CD8-positive, alpha-beta memory T cell (primary cell): ENCODE measurements around the gene GLCCI1. TPM values are rescaled to one million over a fixed set of nuclear protein-coding genes. Genes with fewer than 3 reads are reported as not detected.

Source experiments
- CTCF ChIA-PET: fragments of 350-600 bp; sonication (Branson Sonifier 250); formaldehyde crosslinking; loops from one replicate; lab custom pipeline; 2021; ENCODE audit warnings: antibody characterized with exemption; lab: Charles Lee
- POLR2A ChIA-PET: fragments of 350-600 bp; sonication (Branson Sonifier 250); formaldehyde crosslinking; loops from one replicate; lab custom pipeline; 2021; ENCODE audit warnings: antibody characterized with exemption; lab: Charles Lee
- DNase-seq, 5 donors: peaks; one replicate each; pipeline versions ENCODE4 v3.0.0 to v3.0.0-alpha.2; 2020 to 2022; ENCODE audit warnings: mixed read lengths in 1 of 5
- H3K27ac ChIP-seq: one replicate; pipeline ENCODE4 v1.7.0; 2013; ENCODE audit warnings: low read depth, mild to moderate bottlenecking, low read length, moderate library complexity
- H3K27me3 ChIP-seq: 2 replicates; pipeline ENCODE4 v1.7.0; 2013; ENCODE audit warnings: low read length, mild to moderate bottlenecking; ENCODE audit not compliant: insufficient read depth, poor library complexity, severe bottlenecking
- H3K36me3 ChIP-seq: 2 replicates; pipeline ENCODE4 v1.7.0; 2013; ENCODE audit warnings: mild to moderate bottlenecking, low read length, moderate library complexity; ENCODE audit not compliant: insufficient read depth
- H3K4me1 ChIP-seq: 2 replicates; pipeline ENCODE4 v1.7.0; 2013; ENCODE audit warnings: mild to moderate bottlenecking, low read length, moderate library complexity; ENCODE audit not compliant: insufficient read depth
- H3K4me3 ChIP-seq: 2 replicates; pipeline ENCODE4 v1.7.0; 2013; ENCODE audit warnings: mild to moderate bottlenecking, low read length
- H3K9me3 ChIP-seq: 2 replicates; pipeline ENCODE4 v1.7.0; 2013; ENCODE audit warnings: mild to moderate bottlenecking, low read length
- H3K27ac Mint-ChIP-seq, 8 donors: one replicate each; pipeline ENCODE4 v1.8.0; 2020 to 2021; ENCODE audit warnings: mixed read lengths in 8 of 8, mild to moderate bottlenecking in 6 of 8, inconsistent platforms in 3 of 8, moderate library complexity in 3 of 8
- H3K27me3 Mint-ChIP-seq, 2 donors: one replicate each; pipeline ENCODE4 v1.8.0; 2020 to 2021; ENCODE audit warnings: mixed read lengths in 2 of 2, mild to moderate bottlenecking in 1 of 2, moderate library complexity in 1 of 2
- H3K36me3 Mint-ChIP-seq, 3 donors: one replicate each; pipeline ENCODE4 v1.8.0; 2020 to 2021; ENCODE audit warnings: mixed read lengths in 3 of 3, inconsistent platforms in 1 of 3, mild to moderate bottlenecking in 1 of 3
- H3K4me1 Mint-ChIP-seq, 3 donors: one replicate each; pipeline ENCODE4 v1.8.0; 2020 to 2021; ENCODE audit warnings: mixed read lengths in 3 of 3, inconsistent platforms in 1 of 3, mild to moderate bottlenecking in 1 of 3
- H3K4me3 Mint-ChIP-seq, 7 donors: one replicate each; pipeline ENCODE4 v1.8.0; 2020 to 2021; ENCODE audit warnings: mixed read lengths in 7 of 7, mild to moderate bottlenecking in 6 of 7, moderate library complexity in 4 of 7, inconsistent platforms in 2 of 7
- H3K9me3 Mint-ChIP-seq, 5 donors: one replicate each; pipeline ENCODE4 v1.8.0; 2020 to 2022; ENCODE audit warnings: mixed read lengths in 5 of 5, mild to moderate bottlenecking in 3 of 5, moderate library complexity in 2 of 5, inconsistent platforms in 1 of 5
- polyA plus RNA-seq: library from polyadenylated mRNA; unstranded; fragments of 300-500 nt; fragmentation: Illumina TruSeq; gene quantifications from one replicate; pipeline ENCODE4 v1.2.3, GENCODE V29; 2021
- total RNA-seq, 2 experiments: library from RNA; stranded (reverse); gene quantifications; one replicate each; pipeline ENCODE4 v1.2.3, GENCODE V29; 2021

The GLCCI1 gene
- total and polyA plus RNA-seq, 3 experiments from 2014 or later, result 9.5 to 29.1 (median 12.9) TPM

DNA sequence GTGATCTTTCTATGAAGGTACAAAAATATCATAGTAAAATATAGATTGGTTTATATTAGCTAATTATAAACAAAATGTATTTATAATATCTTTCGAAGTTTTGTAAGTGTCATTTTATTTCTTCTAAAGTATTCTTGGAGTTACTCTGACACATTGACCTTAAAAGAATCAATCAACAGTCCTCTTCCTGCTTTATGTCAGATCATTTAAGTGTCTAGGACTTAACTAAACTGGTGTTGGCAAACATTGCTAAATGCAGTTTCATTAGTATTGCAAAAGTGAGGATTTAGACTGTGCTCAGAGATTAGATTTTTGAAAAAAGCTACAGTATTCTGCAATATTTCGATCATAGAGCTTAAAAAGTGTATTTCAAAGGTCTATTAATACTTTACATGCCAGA lies 10.3 kb downstream of the GLCCI1 start:
- H3K4me1 Mint-ChIP-seq, result peaks cover 73 to 97% (median 93%) of the 10 kb centered on the region in 3 donors

DNA sequence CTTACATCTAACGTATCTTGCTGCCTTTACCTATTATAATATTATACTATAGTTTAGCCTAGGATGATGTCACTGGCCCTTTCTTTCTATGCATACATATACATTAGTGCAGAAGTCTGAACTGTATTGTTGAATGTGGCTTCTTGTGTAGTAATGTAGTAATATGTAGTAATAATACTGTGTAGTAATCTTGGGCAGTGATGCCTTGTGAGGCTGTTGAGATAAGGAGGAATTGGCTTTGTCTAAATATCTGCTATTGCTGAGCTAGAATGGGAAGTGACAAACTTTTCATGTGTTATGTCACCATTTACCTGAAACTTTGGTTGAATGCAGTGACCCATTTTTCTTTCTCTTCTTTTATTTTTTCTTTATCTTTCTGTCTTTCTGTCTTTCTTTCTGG lies 11.0 kb downstream of the GLCCI1 start:
- no peaks in the 10 kb centered on the region for H3K36me3 ChIP-seq
- H3K4me1 ChIP-seq, result peaks cover 43% of the 10 kb centered on the region
- peak overlapping the region in 7 of 8 donors; percentile 22 to 80 (median 52) for H3K27ac Mint-ChIP-seq
- ChIA-PET POLR2A (no interaction called here), CTCF (no interaction called here)
- no peak for DNase-seq
- H3K9me3 Mint-ChIP-seq, result no peaks in the 10 kb centered on the region
- H3K4me1 Mint-ChIP-seq, result peaks cover 68 to 94% (median 89%) of the 10 kb centered on the region in 3 donors
- peak overlapping the region in 2 of 7 donors; percentile 1 for H3K4me3 Mint-ChIP-seq
- peaks cover 0 to 2% (median 0%) of the 10 kb centered on the region in 3 donors for H3K36me3 Mint-ChIP-seq
- no peak overlapping the region for H3K27ac ChIP-seq
- H3K27me3 Mint-ChIP-seq, result no peaks in the 10 kb centered on the region
- H3K27me3 ChIP-seq, result no peaks in the 10 kb centered on the region
- no peaks in the 10 kb centered on the region for H3K9me3 ChIP-seq
- no peak overlapping the region for H3K4me3 ChIP-seq

More for the DNA sequence above, 10.3 kb downstream of the GLCCI1 start:
- H3K4me3 Mint-ChIP-seq, result no peak overlapping the region
- H3K27ac ChIP-seq, result no peak overlapping the region
- H3K27me3 ChIP-seq, result no peaks in the 10 kb centered on the region
- peak overlapping the region in 3 of 8 donors; percentile 14 to 66 (median 23) for H3K27ac Mint-ChIP-seq
- no peaks in the 10 kb centered on the region for H3K9me3 ChIP-seq
- H3K36me3 ChIP-seq, result no peaks in the 10 kb centered on the region
- H3K4me1 ChIP-seq, result peaks cover 47% of the 10 kb centered on the region
- H3K4me3 ChIP-seq, result no peak overlapping the region
- CTCF ChIA-PET, result interaction anchor here (1.1 kb wide), 1 partner anchor 11 kb away, joined by 3 read pairs; the partner anchor contains the start of gene GLCCI1
- POLR2A ChIA-PET, result no interaction called here
- no peaks in the 10 kb centered on the region for H3K9me3 Mint-ChIP-seq
- peaks cover 0 to 3% (median 0%) of the 10 kb centered on the region in 3 donors for H3K36me3 Mint-ChIP-seq
- no peaks in the 10 kb centered on the region for H3K27me3 Mint-ChIP-seq
- no peak for DNase-seq

DNA sequence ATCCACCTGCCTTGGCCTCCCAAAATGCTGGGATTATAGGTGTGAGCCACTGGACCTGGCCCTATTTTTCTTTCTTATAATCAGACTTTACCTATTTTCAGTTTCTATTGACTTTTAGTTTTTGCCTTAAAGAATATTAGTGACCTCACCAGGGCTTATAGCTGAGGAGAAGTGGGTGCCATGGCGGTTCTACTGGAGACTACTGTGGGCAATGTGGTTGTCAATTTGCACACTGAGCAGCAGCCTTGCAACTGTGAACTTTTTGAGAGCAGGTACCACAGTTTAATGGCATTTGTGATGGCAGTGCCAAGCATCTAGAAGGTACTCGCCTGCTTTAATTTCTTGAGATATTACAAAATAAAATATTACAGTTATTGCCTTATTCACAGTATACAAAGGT lies 11.5 kb downstream of the GLCCI1 start:
- H3K4me1 ChIP-seq, result peaks cover 41% of the 10 kb centered on the region
- Mint-ChIP-seq H3K9me3 (no peaks in the 10 kb centered on the region), H3K36me3 (peaks cover 0 to 2% (median 0%) of the 10 kb centered on the region in 3 donors), H3K4me3 (peak overlapping the region in 2 of 7 donors; percentile 1 to 7), H3K4me1 (peaks cover 68 to 94% (median 88%) of the 10 kb centered on the region in 3 donors), H3K27ac (peak overlapping the region in 6 of 8 donors; percentile 9 to 80 (median 43)), H3K27me3 (no peaks in the 10 kb centered on the region)
- no peak overlapping the region for H3K27ac ChIP-seq
- H3K4me3 ChIP-seq, result no peak overlapping the region
- ChIA-PET CTCF (no interaction called here), POLR2A (interaction anchor here (0.6 kb wide), 1 partner anchor 21 kb away, joined by 3 read pairs; no protein-coding TSS in a partner anchor)
- no peaks in the 10 kb centered on the region for H3K9me3 ChIP-seq
- no peaks in the 10 kb centered on the region for H3K36me3 ChIP-seq
- no peak for DNase-seq
- no peaks in the 10 kb centered on the region for H3K27me3 ChIP-seq

DNA sequence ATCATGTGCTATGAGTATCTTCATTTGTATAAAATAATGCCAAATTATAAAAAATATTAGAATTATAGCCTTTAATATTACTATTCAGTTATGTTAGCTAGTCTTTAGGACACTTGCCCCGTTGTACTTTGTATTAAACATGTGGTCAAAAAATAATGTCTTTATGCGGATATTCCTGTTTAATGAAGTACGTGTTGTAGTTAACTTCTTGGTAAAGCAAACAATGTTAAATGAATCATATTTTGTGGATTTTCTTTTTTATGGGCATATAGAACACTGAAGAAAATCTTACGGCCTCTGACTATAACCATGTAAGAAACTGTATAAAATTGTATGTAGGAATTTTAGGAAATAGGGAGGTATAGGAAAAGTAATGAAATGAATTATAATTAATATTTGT lies 14.3 kb downstream of the GLCCI1 start:
- Mint-ChIP-seq H3K27me3 (no peaks in the 10 kb centered on the region), H3K4me1 (peaks cover 66 to 92% (median 87%) of the 10 kb centered on the region in 3 donors), H3K9me3 (no peaks in the 10 kb centered on the region), H3K4me3 (no peak overlapping the region), H3K36me3 (peaks cover 0 to 2% (median 0%) of the 10 kb centered on the region in 3 donors), H3K27ac (peak overlapping the region in 1 of 8 donors; percentile 20)
- H3K4me3 ChIP-seq, result no peak overlapping the region
- no peak for DNase-seq
- H3K27ac ChIP-seq, result no peak overlapping the region
- H3K4me1 ChIP-seq, result peaks cover 24% of the 10 kb centered on the region
- POLR2A ChIA-PET, result no interaction called here
- CTCF ChIA-PET, result interaction anchor here (0.9 to 1.7 kb wide), 3 partner anchors 12 to 343 kb away, joined by 3 to 5 read pairs (median 3); no protein-coding TSS in a partner anchor
- no peaks in the 10 kb centered on the region for H3K36me3 ChIP-seq
- H3K9me3 ChIP-seq, result no peaks in the 10 kb centered on the region
- H3K27me3 ChIP-seq, result no peaks in the 10 kb centered on the region

DNA sequence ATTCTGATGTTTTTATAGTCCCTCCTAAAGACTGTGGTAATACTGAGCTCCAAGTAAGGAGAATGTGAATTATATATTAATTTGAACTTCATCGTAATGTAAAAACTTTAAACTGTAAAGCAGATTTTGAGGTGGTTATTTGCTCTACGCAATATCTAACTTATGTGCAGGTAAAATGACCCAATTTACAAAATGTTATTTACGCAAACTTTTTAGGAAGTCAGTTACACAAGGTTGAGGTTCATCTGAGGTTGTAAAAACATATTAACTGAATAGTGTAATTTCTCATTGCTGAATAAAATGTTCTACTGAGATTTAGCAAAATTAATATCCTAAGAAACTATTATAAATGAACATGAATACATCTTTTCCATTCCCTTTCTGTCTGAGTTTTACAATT lies 15.8 kb downstream of the GLCCI1 start:
- ChIA-PET CTCF (interaction anchor here (1.7 kb wide), 1 partner anchor 14 kb away, joined by 5 read pairs; no protein-coding TSS in a partner anchor), POLR2A (interaction anchor here (0.7 kb wide), 1 partner anchor 14 kb away, joined by 3 read pairs; no protein-coding TSS in a partner anchor)
- Histone ChIP-seq H3K27ac (no peak overlapping the region), H3K27me3 (no peaks in the 10 kb centered on the region), H3K9me3 (no peaks in the 10 kb centered on the region), H3K36me3 (no peaks in the 10 kb centered on the region), H3K4me1 (peaks cover 32% of the 10 kb centered on the region), H3K4me3 (no peak overlapping the region)
- H3K9me3 Mint-ChIP-seq, result no peaks in the 10 kb centered on the region
- H3K27ac Mint-ChIP-seq, result peak overlapping the region in 1 of 8 donors; percentile 11
- peaks cover 72 to 94% (median 90%) of the 10 kb centered on the region in 3 donors for H3K4me1 Mint-ChIP-seq
- no peak for DNase-seq
- H3K27me3 Mint-ChIP-seq, result no peaks in the 10 kb centered on the region
- peaks cover 0 to 2% (median 0%) of the 10 kb centered on the region in 3 donors for H3K36me3 Mint-ChIP-seq
- H3K4me3 Mint-ChIP-seq, result no peak overlapping the region

DNA sequence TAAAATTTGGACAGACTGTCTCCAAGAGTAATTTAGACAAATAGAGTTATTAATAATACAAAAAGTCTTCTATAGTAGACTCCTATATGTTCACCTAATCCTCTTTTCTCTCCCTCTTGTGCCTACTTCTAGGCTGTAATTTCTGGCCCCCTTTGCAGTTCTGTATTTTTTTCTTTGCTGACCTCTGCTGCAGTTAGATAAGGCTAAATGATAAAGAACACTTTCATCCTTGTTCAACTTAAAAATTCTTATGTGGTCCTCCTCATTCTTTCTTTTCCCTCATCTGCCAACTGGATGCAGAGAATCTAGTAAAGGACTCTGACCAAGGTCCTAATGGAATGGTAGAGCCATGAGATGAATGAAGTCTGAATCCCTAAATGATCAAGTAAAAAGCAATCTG lies 20.1 kb downstream of the GLCCI1 start:
- H3K36me3 ChIP-seq, result no peaks in the 10 kb centered on the region
- H3K9me3 ChIP-seq, result peaks cover 4% of the 10 kb centered on the region
- H3K4me1 ChIP-seq, result peaks cover 33% of the 10 kb centered on the region
- ChIA-PET POLR2A (interaction anchor here (1.7 kb wide), 1 partner anchor 19 kb away, joined by 13 read pairs; no protein-coding TSS in a partner anchor), CTCF (interaction anchor here (1.8 kb wide), 1 partner anchor 201 kb away, joined by 6 read pairs; no protein-coding TSS in a partner anchor)
- Mint-ChIP-seq H3K9me3 (peaks cover 14 to 21% (median 16%) of the 10 kb centered on the region in 5 donors), H3K27ac (peak overlapping the region; percentile 48 to 97 (median 72)), H3K4me3 (peak overlapping the region in 6 of 7 donors; percentile 3 to 81 (median 50)), H3K4me1 (peaks cover 60 to 85% (median 83%) of the 10 kb centered on the region in 3 donors), H3K27me3 (no peaks in the 10 kb centered on the region), H3K36me3 (peaks cover 7 to 18% (median 11%) of the 10 kb centered on the region in 3 donors)
- no peak for DNase-seq
- H3K27me3 ChIP-seq, result no peaks in the 10 kb centered on the region
- no peak overlapping the region for H3K27ac ChIP-seq
- no peak overlapping the region for H3K4me3 ChIP-seq

DNA sequence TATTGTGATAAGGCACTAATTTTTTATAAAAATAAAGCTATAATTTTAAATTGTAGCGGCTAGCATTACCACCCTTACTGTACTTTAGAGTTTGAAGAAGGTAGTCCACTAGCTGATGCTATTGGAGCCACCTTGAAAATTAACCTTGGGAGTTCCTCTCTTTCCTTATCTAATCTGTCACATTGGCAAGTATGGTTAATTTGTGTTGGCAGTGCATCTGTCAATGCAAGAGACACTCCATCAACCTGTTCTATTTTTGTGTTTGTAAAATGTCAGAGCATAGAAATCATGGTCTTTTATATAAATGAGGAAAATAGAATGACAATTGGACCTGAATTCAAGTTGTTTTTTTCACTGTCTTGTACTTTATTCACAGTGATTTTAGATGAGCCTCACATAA lies 20.5 kb downstream of the GLCCI1 start:
- H3K27ac Mint-ChIP-seq, result peak overlapping the region; percentile 48 to 97 (median 83)

More for the DNA sequence above, 20.5 kb downstream of the GLCCI1 start:
- Histone ChIP-seq H3K9me3 (peaks cover 4% of the 10 kb centered on the region), H3K4me3 (peak overlapping the region; percentile 7), H3K36me3 (no peaks in the 10 kb centered on the region), H3K27me3 (no peaks in the 10 kb centered on the region), H3K27ac (no peak overlapping the region), H3K4me1 (peaks cover 33% of the 10 kb centered on the region)
- H3K4me1 Mint-ChIP-seq, result peaks cover 58 to 81% (median 78%) of the 10 kb centered on the region in 3 donors
- POLR2A ChIA-PET, result interaction anchor here (1.0 to 1.7 kb wide), 2 partner anchors 9 to 20 kb away, joined by 3 to 13 read pairs; no protein-coding TSS in a partner anchor
- no peaks in the 10 kb centered on the region for H3K27me3 Mint-ChIP-seq
- H3K9me3 Mint-ChIP-seq, result peaks cover 14 to 21% (median 16%) of the 10 kb centered on the region in 5 donors
- CTCF ChIA-PET, result interaction anchor here (1.8 kb wide), 1 partner anchor 201 kb away, joined by 6 read pairs; no protein-coding TSS in a partner anchor
- DNase-seq, result no peak
- H3K36me3 Mint-ChIP-seq, result peaks cover 7 to 18% (median 11%) of the 10 kb centered on the region in 3 donors
- H3K4me3 Mint-ChIP-seq, result peak overlapping the region; percentile 28 to 84 (median 78)
